ENCODE results near the gene TCEANC.

GRCh38 chrX:13687203-13687602 lies 34.3 kb downstream of the TCEANC start:
- no peak for TF ChIP-seq CTCF (IDR thresholded peaks at IDR 0.05)
- TF ChIP-seq POLR2A (IDR thresholded peaks at IDR 0.05): no peak
